A549 (cell line): ENCODE results near the gene CCDC157.

Source experiments
- CHD2 ChIP-seq: fragments of 150-350 bp; IDR thresholded peaks from 2 replicates; pipeline ENCODE4 v1.6.1; 2014; ENCODE audit warnings: low read length; ENCODE audit not compliant: partially characterized antibody
- E2F6 ChIP-seq: IDR thresholded peaks from 2 replicates; pipeline ENCODE4 v1.6.1; 2012; ENCODE audit warnings: low read depth, borderline replicate concordance
- GATA3 ChIP-seq: IDR thresholded peaks from 2 replicates; pipeline ENCODE4 v1.6.1; 2012; ENCODE audit warnings: borderline replicate concordance
- JUN ChIP-seq, 2 experiments: fragments of >200 bp; sonication (Bioruptor Twin); formaldehyde crosslinking; IDR thresholded peaks; 2 replicates in 1 of 2; 3 replicates in 1 of 2; pipeline ENCODE4 v1.6.1; 2016 to 2017
- KDM1A ChIP-seq: fragments of 200-600 bp; sonication (generic); IDR thresholded peaks from 2 replicates; pipeline ENCODE4 v1.6.1; 2016; ENCODE audit warnings: low read depth, mild to moderate bottlenecking
- PBX3 ChIP-seq: IDR thresholded peaks from 2 replicates; pipeline ENCODE4 v1.6.1; 2012
- POLR2A ChIP-seq: IDR thresholded peaks from 2 replicates; pipeline ENCODE4 v1.6.1; 2012; ENCODE audit warnings: mild to moderate bottlenecking, low read length
- RCOR1 ChIP-seq: fragments of 150-350 bp; IDR thresholded peaks from 2 replicates; pipeline ENCODE4 v1.6.1; 2014; ENCODE audit warnings: antibody characterized with exemption, low read length, low read depth
- REST ChIP-seq: fragments of 200-600 bp; sonication (generic); IDR thresholded peaks from 2 replicates; pipeline ENCODE4 v1.6.1; 2016; ENCODE audit warnings: antibody characterized with exemption, mild to moderate bottlenecking, moderate library complexity
- RNF2 ChIP-seq: fragments of 200-600 bp; sonication (generic); IDR thresholded peaks from 2 replicates; pipeline ENCODE4 v1.6.1; 2016; ENCODE audit warnings: low read depth, mild to moderate bottlenecking, antibody characterized with exemption, moderate library complexity, borderline replicate concordance
- TF ChIP-seq, protein P1 (sequence below): fragments of >200 bp; sonication (Bioruptor Twin); formaldehyde crosslinking; IDR thresholded peaks from 3 replicates; pipeline ENCODE4 v1.5.1; 2016

DNA sequence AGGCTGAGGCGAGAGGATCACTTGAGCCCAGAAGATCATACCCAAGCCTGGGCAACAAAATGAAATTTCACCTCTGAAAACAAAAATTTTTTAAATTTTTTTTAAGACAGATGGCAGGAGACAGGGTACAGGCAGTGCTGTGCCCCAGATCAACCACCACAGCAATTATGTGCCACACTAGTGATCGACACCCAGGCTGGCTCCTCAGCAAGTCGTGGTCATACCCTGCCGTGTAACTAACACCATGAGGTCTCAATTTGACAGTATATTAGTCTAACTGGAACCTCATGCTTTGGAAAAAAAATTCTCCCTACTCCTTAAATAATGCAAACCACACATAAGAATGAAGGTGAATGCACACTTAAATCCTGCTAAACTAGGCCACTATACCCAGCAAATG, 8.4 kb upstream of the CCDC157 start:
- TF ChIP-seq PBX3 = no peak
- no peak for TF ChIP-seq CHD2
- TF ChIP-seq E2F6 = no peak
- TF ChIP-seq, protein P1, sequence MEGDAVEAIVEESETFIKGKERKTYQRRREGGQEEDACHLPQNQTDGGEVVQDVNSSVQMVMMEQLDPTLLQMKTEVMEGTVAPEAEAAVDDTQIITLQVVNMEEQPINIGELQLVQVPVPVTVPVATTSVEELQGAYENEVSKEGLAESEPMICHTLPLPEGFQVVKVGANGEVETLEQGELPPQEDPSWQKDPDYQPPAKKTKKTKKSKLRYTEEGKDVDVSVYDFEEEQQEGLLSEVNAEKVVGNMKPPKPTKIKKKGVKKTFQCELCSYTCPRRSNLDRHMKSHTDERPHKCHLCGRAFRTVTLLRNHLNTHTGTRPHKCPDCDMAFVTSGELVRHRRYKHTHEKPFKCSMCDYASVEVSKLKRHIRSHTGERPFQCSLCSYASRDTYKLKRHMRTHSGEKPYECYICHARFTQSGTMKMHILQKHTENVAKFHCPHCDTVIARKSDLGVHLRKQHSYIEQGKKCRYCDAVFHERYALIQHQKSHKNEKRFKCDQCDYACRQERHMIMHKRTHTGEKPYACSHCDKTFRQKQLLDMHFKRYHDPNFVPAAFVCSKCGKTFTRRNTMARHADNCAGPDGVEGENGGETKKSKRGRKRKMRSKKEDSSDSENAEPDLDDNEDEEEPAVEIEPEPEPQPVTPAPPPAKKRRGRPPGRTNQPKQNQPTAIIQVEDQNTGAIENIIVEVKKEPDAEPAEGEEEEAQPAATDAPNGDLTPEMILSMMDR = no peak
- no peak for TF ChIP-seq POLR2A
- no peak for TF ChIP-seq KDM1A
- TF ChIP-seq GATA3 = no peak
- no peak for TF ChIP-seq JUN (IDR thresholded peaks at IDR 0.05)
- no peak for TF ChIP-seq RNF2
- TF ChIP-seq REST = no peak
- no peak for TF ChIP-seq RCOR1
